Pons (tissue), 1 donor: ENCODE data around the gene CCR5AS.
A peak's percentile ranks its signal among the peaks of the same experiment; 100 is the strongest.

ENCODE experiments used
- DNase-seq: peaks from one replicate; pipeline ENCODE4 v3.0.0-alpha.2; 2016; ENCODE audit warnings: low spot score

Gene CCR5AS

DNA sequence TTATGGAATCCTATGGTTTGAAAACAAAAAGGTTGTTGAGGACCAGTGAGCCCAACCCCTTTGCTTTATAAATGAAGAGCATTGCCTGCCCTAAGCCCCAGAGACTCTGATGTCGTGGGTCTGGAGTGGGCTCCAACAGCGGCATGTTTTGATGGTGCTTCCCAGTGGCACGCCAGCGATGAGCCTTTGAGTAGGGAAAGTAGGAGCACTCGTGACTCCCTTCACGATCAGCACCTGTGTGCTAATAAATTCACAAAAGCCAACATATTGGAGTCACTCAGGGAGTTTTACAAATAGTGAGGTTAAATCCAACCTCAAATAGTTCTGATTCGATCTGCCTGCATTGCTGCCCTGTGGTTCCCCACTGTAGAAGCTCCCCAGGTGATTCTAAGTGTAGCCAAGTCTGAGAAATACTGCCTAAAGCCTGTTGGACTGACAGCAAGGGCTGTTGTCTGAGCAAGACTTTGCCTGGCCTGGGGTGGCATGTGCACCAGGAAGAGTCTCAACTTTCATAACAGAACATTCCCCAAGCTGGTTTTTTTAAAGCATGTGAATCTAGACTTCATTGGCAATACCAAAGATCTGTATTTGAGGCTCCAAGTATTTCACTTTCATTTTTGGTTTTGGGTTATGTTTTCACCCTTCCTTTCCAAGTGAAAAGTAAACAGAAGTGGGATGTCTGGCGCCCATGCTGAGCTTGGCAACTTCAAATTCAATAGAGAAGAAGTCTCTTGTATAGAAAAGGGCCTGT lies 26.2 kb downstream of the CCR5AS start:
- peak; percentile 22 for DNase-seq

DNA sequence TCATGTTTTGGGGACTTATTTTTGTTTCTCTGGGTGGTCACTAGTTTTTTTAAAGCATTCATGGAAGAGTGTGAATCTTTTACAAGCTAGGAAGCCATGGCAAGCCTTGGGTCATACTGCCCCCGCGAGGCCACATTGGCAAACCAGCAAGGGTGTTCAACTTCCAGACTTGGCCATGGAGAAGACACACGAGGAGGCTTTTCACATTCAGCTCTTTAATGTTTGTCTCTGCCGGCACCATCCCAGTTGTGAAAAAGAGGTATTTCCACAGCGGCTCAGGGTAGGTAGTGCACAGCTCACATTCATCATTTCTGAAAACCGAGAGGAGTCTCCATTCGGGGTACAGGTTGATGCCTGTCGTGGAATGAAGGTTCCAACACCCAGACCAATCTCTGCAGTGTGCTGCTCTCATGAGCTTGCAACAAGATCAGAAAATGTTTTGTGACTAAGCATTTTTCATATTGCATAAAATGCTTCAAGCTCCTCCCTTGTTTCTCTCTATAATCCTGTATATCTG lies 28.4 kb downstream of the CCR5AS start:
- DNase-seq: peak; percentile 71

DNA sequence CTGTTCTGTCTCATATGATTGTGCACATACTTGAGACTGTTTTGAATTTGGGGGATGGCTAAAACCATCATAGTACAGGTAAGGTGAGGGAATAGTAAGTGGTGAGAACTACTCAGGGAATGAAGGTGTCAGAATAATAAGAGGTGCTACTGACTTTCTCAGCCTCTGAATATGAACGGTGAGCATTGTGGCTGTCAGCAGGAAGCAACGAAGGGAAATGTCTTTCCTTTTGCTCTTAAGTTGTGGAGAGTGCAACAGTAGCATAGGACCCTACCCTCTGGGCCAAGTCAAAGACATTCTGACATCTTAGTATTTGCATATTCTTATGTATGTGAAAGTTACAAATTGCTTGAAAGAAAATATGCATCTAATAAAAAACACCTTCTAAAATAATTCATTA lies 31.1 kb downstream of the CCR5AS start:
- DNase-seq: no peak

DNA sequence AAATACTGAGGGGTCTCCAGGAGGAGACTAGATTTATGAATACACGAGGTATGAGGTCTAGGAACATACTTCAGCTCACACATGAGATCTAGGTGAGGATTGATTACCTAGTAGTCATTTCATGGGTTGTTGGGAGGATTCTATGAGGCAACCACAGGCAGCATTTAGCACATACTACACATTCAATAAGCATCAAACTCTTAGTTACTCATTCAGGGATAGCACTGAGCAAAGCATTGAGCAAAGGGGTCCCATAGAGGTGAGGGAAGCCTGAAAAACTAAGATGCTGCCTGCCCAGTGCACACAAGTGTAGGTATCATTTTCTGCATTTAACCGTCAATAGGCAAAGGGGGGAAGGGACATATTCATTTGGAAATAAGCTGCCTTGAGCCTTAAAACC lies 31.6 kb downstream of the CCR5AS start:
- DNase-seq: no peak

DNA sequence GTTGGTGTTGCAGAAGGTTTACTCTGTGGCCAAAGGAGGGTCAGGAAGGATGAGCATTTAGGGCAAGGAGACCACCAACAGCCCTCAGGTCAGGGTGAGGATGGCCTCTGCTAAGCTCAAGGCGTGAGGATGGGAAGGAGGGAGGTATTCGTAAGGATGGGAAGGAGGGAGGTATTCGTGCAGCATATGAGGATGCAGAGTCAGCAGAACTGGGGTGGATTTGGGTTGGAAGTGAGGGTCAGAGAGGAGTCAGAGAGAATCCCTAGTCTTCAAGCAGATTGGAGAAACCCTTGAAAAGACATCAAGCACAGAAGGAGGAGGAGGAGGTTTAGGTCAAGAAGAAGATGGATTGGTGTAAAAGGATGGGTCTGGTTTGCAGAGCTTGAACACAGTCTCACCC lies 32.1 kb downstream of the CCR5AS start:
- no peak for DNase-seq

DNA sequence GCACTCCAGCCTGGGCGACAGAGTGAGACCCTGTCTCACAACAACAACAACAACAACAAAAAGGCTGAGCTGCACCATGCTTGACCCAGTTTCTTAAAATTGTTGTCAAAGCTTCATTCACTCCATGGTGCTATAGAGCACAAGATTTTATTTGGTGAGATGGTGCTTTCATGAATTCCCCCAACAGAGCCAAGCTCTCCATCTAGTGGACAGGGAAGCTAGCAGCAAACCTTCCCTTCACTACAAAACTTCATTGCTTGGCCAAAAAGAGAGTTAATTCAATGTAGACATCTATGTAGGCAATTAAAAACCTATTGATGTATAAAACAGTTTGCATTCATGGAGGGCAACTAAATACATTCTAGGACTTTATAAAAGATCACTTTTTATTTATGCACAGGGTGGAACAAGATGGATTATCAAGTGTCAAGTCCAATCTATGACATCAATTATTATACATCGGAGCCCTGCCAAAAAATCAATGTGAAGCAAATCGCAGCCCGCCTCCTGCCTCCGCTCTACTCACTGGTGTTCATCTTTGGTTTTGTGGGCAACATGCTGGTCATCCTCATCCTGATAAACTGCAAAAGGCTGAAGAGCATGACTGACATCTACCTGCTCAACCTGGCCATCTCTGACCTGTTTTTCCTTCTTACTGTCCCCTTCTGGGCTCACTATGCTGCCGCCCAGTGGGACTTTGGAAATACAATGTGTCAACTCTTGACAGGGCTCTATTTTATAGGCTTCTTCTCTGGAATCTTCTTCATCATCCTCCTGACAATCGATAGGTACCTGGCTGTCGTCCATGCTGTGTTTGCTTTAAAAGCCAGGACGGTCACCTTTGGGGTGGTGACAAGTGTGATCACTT lies 34.1 kb downstream of the CCR5AS start:
- peak; percentile 58 for DNase-seq

DNA sequence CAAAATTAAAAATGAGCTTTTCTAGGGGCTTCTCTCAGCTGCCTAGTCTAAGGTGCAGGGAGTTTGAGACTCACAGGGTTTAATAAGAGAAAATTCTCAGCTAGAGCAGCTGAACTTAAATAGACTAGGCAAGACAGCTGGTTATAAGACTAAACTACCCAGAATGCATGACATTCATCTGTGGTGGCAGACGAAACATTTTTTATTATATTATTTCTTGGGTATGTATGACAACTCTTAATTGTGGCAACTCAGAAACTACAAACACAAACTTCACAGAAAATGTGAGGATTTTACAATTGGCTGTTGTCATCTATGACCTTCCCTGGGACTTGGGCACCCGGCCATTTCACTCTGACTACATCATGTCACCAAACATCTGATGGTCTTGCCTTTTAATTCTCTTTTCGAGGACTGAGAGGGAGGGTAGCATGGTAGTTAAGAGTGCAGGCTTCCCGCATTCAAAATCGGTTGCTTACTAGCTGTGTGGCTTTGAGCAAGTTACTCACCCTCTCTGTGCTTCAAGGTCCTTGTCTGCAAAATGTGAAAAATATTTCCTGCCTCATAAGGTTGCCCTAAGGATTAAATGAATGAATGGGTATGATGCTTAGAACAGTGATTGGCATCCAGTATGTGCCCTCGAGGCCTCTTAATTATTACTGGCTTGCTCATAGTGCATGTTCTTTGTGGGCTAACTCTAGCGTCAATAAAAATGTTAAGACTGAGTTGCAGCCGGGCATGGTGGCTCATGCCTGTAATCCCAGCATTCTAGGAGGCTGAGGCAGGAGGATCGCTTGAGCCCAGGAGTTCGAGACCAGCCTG lies 35.1 kb downstream of the CCR5AS start:
- DNase-seq: no peak

DNA sequence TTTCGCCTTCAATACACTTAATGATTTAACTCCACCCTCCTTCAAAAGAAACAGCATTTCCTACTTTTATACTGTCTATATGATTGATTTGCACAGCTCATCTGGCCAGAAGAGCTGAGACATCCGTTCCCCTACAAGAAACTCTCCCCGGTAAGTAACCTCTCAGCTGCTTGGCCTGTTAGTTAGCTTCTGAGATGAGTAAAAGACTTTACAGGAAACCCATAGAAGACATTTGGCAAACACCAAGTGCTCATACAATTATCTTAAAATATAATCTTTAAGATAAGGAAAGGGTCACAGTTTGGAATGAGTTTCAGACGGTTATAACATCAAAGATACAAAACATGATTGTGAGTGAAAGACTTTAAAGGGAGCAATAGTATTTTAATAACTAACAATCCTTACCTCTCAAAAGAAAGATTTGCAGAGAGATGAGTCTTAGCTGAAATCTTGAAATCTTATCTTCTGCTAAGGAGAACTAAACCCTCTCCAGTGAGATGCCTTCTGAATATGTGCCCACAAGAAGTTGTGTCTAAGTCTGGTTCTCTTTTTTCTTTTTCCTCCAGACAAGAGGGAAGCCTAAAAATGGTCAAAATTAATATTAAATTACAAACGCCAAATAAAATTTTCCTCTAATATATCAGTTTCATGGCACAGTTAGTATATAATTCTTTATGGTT lies 35.9 kb downstream of the CCR5AS start, which contains the start of gene CCR5:
Gene CCR5 (plus strand): TSS at position 108 of the 680 bp plus-strand sequence. CDS start 1,957 bp downstream, outside the sequence.
- peak; percentile 31 for DNase-seq

DNA sequence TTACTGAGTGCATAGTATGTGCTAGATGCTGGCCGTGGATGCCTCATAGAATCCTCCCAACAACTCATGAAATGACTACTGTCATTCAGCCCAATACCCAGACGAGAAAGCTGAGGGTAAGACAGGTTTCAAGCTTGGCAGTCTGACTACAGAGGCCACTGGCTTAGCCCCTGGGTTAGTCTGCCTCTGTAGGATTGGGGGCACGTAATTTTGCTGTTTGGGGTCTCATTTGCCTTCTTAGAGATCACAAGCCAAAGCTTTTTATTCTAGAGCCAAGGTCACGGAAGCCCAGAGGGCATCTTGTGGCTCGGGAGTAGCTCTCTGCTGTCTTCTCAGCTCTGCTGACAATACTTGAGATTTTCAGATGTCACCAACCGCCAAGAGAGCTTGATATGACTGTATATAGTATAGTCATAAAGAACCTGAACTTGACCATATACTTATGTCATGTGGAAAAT lies 37.2 kb downstream of the CCR5AS start:
- no peak for DNase-seq

DNA sequence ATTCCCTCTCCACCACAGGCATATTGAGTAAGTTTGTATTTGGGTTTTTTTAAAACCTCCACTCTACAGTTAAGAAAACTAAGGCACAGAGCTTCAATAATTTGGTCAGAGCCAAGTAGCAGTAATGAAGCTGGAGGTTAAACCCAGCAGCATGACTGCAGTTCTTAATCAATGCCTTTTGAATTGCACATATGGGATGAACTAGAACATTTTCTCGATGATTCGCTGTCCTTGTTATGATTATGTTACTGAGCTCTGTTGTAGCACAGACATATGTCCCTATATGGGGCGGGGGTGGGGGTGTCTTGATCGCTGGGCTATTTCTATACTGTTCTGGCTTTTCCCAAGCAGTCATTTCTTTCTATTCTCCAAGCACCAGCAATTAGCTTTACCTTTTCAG lies 37.7 kb downstream of the CCR5AS start:
- no peak for DNase-seq

DNA sequence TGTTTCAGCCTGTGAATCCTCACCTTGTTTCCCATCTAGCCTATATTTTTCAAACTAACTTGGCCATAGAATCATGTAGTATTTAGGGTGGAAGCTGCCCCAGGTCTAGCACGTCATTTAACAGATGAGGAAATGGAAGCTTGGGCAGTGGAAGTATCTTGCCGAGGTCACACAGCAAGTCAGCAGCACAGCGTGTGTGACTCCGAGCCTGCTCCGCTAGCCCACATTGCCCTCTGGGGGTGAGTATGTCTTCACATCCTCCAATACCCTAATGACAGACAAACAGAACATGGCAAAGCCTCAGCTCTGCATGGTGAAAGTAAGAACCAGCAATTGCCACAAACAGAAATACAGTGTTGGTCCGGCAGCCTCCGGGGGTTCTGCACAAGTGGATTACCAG lies 38.3 kb downstream of the CCR5AS start:
- DNase-seq: peak; percentile 83

DNA sequence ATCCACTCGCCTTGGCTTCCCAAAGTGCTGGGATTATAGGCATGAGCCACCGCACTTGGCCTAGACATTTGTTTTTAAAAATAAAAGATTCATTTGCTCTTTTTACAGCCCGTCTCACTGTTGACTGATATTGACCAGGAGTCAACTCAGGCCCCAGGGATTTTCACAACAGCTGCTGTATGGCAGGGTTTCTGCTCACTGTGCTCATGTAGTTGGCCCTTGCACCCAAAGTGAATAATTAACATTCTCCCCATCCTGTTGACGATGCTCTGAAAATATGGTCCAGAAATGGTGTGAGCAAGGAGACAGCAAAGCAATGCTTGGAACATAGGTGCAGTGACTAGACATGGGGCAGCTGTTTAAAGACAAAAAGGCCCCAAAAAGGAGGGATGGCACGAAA lies 39.1 kb downstream of the CCR5AS start:
- DNase-seq: no peak

DNA sequence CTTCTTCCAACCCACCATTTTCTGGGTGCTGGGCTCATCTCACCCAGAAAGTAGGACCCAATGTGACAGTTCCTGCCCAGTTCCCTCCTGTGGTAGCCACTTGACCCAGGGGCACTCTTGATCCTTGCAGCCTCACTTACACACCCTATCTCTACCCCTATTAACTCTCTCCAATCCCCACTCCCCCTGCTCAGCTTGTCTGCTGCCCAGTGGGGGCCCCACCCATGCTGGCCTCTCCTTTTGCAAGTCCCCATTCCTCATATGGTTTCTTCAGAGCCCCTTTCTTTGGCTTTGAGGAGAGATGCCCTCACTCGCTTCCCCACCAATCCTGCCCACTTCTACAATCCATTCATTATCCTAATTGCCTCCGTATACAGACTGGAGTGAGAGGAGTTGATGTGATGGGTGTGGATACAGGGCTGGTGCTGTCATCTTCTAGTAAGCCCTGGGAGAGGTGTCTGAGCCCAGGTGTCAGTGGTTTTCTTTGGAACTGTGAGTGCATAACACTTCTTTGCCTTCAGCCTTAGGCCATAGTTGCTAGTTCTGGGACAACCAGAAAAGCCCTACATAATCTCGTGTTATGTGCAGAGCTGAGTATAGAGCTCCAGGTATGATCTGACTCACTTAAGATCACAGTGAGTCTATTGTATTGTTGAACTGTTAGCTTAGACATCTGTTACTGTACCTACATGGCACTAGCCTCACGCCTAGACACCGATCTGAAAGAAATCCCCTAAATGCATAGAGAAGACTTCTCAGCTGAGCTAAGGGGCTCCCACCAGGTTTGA lies 40.9 kb downstream of the CCR5AS start:
- DNase-seq: no peak

DNA sequence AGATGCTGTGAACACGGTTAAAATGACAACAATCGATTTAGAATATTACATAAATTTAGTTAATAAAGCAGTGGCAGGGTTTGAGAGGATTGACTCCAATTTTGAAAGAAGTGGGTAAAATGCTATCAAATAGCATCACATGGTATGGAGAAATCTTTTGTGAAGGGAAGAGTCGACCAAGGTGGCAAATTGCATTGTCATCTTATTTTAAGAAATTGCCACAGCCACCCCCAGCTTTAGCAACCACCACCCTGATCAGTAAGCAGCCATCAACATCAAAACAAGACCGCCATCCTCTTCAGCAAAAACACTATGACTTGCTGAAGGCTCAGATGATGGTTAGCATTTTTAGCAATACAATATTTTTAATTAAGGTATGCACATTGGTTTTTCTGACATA lies 41.8 kb downstream of the CCR5AS start:
- no peak for DNase-seq

DNA sequence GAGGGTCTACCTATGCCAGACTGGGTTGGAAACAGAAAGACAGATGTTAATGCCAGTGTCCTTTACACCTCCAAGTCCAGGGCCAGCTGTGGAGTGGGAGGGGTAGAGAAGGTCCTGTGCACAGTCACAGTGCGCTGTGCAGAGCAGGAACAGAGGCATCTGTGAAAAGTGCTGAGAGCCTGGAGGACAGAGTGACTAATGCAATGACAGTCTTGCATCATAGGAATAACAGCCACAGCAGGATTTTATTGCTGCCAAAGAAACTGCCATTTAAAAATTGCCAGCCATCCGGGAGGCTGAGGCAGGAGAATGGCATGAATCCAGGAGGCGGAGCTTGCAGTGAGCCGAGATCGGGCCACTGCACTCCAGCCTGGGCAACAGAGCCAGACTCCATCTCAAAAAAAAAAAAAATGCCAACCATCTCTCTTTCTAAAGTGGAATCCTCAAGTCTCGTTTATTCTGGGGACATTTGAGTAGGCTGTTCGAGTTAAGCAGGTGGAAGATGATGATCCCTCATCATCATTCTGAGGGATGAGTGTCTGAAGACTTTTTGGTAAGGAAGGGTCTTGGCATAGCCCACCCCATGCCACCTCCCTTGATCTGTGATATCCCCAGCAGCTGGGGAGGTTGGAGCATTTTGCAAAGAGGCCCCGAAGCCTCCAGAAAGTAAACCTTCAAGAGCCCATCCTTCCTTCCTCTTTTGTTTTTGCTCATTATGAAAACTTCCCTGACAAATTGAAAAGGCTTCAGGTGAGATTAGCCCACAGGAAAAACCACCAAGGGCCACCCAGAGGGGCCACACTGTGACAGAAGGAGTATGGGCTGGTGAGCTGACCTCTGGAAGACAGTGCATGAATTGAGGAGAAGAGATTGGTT lies 45.2 kb downstream of the CCR5AS start:
- no peak for DNase-seq

DNA sequence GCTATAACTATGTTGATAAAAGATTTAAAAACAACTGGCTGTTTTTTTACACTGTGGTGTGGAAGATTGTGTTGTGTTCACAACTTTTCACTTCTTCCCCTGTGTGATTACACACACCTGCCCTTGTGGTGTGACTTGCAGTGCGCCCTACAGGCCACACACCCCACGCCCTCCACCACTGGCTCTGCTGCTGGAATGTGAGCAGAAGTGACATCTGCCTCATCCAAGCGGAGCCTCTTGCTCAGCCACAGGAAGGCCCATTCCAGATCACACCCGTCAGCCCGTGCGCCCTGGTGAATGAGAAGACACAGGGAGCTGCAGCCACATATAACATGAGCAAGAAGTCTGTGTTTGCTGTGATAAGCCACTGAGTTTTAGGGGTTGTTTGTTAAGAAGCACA lies 46.0 kb downstream of the CCR5AS start:
- no peak for DNase-seq

DNA sequence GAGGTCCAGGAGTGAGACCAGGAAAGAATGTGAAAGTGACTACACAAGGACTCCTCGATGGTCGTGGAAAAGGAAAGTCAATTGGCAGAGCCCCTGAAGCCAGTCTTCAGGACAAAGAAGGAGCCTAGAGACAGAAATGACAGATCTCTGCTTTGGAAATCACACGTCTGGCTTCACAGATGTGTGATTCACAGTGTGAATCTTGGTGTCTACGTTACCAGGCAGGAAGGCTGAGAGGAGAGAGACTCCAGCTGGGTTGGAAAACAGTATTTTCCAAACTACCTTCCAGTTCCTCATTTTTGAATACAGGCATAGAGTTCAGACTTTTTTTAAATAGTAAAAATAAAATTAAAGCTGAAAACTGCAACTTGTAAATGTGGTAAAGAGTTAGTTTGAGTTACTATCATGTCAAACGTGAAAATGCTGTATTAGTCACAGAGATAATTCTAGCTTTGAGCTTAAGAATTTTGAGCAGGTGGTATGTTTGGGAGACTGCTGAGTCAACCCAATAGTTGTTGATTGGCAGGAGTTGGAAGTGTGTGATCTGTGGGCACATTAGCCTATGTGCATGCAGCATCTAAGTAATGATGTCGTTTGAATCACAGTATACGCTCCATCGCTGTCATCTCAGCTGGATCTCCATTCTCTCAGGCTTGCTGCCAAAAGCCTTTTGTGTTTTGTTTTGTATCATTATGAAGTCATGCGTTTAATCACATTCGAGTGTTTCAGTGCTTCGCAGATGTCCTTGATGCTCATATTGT lies 47.0 kb downstream of the CCR5AS start:
- peak; percentile 78 for DNase-seq

DNA sequence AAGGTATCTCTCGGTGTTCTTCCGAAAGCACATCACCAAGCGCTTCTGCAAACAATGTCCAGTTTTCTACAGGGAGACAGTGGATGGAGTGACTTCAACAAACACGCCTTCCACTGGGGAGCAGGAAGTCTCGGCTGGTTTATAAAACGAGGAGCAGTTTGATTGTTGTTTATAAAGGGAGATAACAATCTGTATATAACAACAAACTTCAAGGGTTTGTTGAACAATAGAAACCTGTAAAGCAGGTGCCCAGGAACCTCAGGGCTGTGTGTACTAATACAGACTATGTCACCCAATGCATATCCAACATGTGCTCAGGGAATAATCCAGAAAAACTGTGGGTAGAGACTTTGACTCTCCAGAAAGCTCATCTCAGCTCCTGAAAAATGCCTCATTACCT lies 48.4 kb downstream of the CCR5AS start:
- DNase-seq: no peak

DNA sequence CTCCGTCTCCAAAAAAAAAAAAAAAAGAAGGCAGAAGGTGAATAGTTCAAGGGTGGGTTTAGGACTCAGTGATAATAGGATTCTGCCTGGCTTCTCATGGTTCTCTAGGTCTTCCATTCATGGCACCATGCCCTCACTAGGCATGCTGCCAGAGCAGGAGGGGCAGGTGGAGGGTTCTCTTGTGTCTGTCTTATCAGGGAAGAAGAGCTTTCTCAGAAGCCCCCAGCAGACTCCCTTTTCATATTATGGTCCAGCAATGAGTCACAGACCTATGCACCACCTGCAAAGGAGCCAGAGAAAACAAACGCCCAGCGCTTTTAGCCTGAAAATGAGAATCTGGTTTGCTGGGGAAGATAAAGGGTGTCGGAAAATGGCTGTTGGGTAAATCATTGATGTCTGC lies 50.0 kb downstream of the CCR5AS start:
- no peak for DNase-seq
